ENCODE results near the gene TSR3.

The TSR3 gene

DNA sequence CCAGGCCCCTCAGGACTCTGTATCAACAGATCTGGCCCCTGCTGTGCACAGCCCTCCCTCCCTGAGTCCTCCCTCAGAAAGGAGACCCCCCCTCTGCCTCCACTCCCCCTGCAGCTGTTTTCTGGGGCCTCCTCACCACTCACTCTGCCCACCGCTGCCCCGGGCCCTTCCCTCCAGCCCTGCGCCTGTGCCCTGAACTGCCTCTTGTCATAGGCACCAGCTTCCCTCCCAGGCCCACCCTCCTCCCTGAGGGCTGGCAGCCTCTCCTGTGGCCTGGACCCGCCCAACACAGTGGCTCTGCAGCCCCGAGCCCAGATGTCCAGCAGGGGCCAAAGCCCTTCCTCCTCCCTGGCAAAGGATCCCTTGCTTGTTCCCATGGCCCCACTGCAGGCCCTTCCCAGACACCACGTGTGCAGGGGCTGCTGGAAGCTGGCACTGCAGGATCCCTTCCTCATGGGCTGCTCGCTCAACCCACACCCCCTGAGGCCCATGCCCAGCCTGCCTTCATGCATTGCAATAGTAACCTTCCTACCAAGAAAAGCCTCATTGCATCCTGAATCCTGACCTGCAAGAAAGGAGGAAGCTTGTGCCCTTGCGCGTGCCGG is 25.8 kb upstream of the TSR3 start:
- DNase-seq (ENCODE audit: low spot score), result peak; percentile 37

GRCh38 chr16:1375741-1376410 is 24.2 kb upstream of the TSR3 start:
- DNase-seq (ENCODE audit: low spot score), result no peak

DNA sequence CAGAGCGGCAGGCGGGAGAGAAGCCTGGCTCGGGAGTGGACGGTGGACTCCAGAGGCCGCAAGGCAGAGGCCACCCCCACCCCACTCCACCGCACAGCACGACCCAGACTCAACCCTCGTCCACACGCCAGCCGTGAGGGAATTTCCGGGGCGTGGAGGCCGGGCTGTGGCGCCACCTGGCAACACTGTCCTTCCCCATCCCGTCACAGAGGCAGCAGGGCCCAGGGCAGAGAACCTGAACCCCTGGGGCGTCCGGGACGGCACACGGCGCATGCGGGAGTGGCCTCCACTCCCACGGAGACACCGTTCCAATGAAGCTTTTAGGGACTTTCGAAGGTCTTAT is 23.6 kb upstream of the TSR3 start:
- DNase-seq (ENCODE audit: low spot score), result no peak

- no peak for DNase-seq (ENCODE audit: low spot score)
These were observed 23.0 kb upstream of the TSR3 start for GRCh38 chr16:1374418-1375297.

DNA sequence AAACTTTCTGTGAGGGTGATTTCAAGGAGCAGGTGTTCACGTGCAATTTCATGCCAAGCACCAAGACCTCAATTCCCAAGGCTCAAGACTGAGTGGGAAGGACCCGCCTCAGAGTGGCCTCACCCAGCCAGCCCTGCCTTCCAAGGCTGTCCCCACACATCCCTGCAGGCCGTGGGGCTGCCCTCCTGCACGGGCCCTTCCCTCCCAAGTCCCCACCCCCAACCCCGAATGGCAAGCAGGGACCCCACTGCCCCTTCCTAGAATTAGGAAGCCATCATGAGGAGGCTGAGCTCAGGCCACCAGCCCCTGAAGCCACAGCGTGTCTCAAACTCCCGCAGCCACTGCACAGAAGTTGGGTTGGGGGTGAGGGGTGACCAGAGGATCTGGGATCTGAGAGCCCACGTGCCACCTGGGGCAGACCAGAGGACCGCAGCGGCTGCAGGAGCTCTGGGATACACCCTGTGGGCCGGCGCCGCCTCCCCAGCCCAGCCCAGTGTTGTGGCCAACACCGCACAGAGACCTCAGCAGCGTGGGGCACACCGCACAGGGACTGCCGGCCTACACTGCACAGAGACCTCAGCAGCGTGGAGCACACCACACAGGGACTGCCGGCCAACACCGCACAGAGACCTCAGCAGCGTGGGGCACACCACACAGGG is 20.7 kb upstream of the TSR3 start:
- no peak for DNase-seq (ENCODE audit: low spot score)

DNA sequence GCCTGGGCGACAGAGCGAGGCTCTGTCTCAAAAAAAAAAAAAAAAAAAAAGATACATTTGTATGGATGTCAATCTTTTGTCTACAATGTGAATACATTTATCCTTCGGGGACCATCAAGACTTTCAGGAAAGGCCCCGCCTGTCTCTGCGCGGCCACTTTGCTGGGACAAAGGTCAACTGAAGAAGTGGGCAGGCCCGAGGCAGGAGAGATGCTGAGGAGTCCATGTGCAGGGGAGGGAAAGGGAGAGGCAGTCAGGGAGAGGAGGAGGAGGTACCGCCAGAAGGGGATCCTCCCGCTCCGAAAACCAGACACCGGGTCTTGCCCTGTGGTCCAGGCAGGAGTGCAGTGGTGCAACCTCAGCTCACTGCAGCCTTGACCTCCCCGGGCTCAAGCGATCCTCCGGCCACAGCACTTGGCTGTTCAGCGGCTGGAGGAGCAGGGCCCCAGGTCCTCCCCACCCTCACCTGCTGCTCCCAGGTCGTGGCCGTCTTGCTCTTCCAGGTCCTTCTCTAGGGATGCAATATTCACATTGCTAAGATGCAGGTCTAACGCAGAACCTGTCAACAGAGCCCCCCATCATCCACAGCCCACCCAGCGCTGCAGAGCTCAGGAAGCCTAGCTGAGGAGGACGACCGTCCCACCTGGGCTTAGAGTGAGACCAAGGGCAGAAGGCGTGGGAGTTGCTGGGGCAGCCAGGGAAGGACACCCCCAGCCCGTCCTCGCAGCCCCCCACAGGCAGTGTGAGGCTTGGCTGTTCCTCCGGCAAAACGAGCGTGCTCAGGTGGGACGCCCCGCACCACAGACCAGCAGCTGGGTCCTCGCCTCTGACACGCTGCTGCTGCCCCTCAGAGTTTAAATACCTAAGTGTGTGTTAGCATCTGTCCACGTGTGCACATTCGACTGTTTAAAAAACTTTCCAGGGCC is 19.6 kb upstream of the TSR3 start:
- no peak for DNase-seq (ENCODE audit: low spot score)

GRCh38 chr16:1367486-1368174 is 16.0 kb upstream of the TSR3 start:
- DNase-seq (ENCODE audit: low spot score), result no peak

- DNase-seq (ENCODE audit: low spot score), result no peak
These were observed 15.1 kb upstream of the TSR3 start for GRCh38 chr16:1366712-1367299.

- no peak for DNase-seq (ENCODE audit: low spot score)
These were observed 14.5 kb upstream of the TSR3 start for GRCh38 chr16:1366060-1366711.

- no peak for DNase-seq (ENCODE audit: low spot score)
These were observed 12.8 kb upstream of the TSR3 start for GRCh38 chr16:1364510-1364909.

GRCh38 chr16:1363501-1364041 is 11.9 kb upstream of the TSR3 start:
- DNase-seq (ENCODE audit: low spot score), result no peak

DNA sequence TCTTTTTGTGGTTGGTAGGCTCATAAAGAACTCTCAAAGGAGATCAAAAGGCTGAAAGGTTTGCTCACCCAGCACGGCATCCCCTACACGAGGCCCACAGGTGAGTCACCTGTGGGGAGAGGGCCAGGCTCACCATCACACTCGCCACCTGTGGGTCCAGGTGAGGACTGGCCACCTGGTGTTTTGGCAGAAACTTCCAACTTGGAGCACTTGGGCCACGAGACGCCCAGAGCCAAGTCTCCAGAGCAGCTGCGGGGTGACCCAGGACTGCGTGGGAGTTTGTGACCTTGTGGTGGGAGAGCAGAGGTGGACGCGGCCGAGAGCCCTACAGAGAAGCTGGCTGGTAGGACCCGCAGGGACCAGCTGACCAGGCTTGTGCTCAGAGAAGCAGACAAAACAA is 11.1 kb upstream of the TSR3 start:
- no peak for DNase-seq (ENCODE audit: low spot score)

DNA sequence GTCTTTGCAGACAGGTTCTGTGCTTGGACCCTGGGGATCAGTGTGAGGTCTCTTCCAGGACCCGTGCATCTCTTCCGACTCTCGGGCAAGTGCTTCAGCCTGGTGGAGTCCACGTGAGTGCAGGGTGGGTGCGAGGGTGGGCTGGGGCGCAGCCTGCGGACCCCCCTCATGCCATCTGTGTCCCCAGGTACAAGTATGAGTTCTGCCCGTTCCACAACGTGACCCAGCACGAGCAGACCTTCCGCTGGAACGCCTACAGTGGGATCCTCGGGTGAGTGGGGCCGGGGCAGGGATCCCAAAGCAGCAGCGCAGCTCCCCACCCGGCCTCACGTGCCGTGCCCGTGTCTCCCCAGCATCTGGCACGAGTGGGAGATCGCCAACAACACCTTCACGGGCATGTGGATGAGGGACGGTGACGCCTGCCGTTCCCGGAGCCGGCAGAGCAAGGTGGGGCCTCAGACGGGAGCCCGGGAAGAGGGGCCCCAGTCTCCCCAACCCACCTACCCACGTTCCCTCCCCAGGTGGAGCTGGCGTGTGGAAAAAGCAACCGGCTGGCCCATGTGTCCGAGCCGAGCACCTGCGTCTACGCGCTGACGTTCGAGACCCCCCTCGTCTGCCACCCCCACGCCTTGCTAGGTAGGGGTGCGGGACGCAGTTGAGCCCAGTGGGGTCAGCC is 10.1 kb upstream of the TSR3 start:
- DNase-seq (ENCODE audit: low spot score), result no peak

DNA sequence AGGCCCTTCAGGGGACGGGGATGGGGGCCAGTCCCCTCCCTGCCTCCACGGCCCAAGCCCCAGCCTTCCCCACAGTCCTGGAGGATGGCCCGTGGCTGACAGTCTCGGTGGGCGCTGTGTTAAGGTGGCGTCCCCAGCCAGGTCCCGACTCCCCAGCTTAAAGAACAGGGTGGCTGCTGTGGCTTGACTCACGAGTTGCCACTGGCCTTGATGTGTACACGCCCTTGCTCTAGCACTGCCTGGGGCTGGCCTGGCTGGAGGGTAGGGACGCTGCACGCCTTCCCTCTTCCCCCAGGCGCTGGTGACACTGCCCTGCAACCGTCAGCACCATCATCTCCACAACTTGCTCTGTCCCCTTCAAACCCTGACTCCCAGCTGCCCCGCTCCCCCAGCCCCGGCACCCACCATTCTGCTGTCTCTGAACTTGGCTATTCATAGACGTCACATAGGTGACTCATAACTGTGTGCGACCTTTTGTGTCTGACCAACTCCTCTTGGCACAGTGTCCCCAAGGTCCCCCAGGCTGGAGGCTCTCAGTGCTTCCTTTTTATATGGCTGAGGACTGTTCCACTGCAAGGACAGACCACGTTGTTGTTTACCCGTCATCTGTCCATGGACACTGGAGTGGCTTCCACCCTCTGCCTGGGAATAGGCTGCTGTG is 6.4 kb upstream of the TSR3 start:
- DNase-seq (ENCODE audit: low spot score), result no peak

DNA sequence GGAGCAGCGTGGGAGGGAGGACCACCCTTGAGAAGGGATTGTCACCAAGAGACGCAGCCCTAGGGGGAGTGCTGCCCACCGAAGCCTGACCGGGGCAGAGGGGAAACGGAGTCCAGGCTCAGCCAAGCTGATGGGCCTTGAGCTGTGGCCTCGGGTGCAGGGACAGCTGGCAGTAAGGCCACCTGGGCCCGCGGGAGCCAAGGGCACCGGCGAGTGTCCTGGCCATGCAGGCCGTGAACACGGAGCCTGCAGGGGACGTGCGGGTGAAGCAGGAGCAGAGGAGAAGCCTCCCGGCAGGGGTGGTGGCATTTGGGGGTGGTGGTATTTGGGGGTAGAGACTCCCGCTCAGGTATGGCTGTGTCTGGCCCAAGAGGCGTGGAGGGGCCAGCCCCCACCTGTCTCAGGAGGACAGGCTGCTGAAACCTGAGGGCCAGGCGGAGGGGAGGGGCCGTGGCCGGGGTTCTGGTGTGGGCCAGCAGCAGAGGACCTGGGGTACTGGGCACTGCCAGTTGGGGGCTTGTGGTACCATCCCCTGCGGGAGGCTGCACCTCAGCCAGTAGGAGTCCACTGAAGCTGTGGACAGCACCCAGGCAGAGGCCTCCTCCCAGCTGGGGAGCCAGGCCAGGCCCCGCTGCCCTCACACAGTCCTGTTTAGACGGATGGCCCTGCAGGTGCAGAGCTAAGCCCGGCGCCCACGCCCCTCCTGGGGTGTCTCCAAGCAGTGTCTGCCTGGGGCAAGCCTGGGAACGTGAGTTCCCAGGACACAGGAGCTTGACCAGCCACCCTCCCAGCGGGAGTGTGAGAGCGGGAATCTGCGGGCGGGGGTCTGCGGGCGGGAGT is 4.6 kb upstream of the TSR3 start:
- DNase-seq (ENCODE audit: low spot score), result no peak

DNA sequence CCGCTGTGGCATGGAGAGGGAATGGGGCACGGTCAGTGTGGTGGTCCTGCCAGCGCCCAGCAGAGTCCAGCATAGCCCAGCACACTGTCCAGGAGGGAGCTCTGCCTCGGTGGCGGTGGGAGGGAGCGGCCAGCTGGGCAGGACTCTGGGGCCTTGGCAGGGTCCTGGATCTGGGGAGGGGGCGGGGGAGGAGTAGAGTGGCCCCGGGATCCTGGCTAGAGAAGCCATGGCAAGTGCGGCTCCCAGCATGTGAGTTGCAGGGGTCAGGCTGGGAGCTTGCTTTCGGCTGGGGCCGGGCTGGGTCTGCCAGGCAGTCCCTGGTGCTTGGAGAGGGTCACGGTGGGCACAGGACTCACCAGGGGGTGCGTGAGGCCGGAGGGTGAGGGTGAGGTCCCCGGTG is 3.9 kb upstream of the TSR3 start:
- no peak for DNase-seq (ENCODE audit: low spot score)

- DNase-seq (ENCODE audit: low spot score), result no peak
These were observed 3.3 kb upstream of the TSR3 start for GRCh38 chr16:1354815-1355540.
